SK-N-SH (cell line): ENCODE data around the gene SIRT2. TPM values are rescaled to one million over a fixed set of nuclear protein-coding genes. Genes with fewer than 3 reads are reported as not detected.

Experiments
- CTCF ChIA-PET: fragments of 300-600, 350-600 bp; formaldehyde crosslinking; extraction: SDS; loops from one replicate; lab custom pipeline; 2021; lab: Yijun Ruan, JAX
- POLR2A ChIA-PET: fragments of 350-600 bp; sonication (Branson Sonifier 250); formaldehyde crosslinking; extraction: SDS; loops from one replicate; lab custom pipeline; 2020; ENCODE audit warnings: antibody characterized with exemption, inconsistent platforms; lab: Yijun Ruan, JAX
- DNase-seq: peaks from one replicate; pipeline ENCODE4 v3.0.0; 2012
- H2AFZ ChIP-seq: fragments of 200-600 bp; sonication (generic); 2 replicates; pipeline ENCODE4 v1.8.1; 2016; ENCODE audit warnings: antibody characterized with exemption, mild to moderate bottlenecking, low read depth
- H3F3A ChIP-seq: fragments of 200-600 bp; sonication (generic); replicated peaks from 2 replicates; pipeline ENCODE3; 2016; ENCODE audit warnings: antibody characterized with exemption, mild to moderate bottlenecking; ENCODE audit not compliant: insufficient read depth
- H3K27ac ChIP-seq, 2 experiments: fragments of 200-500 bp in 1 of 2; fragments of 200-600 bp in 1 of 2; sonication (Bioruptor generic) in 1 of 2; sonication (generic), shearing (Covaris generic) in 1 of 2; 2 replicates each; pipeline versions ENCODE4 v1.5.1 to v1.6.1; 2014 to 2016; ENCODE audit warnings: low read depth in 2 of 2, inconsistent platforms in 1 of 2, low read length in 1 of 2, mild to moderate bottlenecking in 1 of 2, mixed read lengths in 1 of 2
- H3K27me3 ChIP-seq: fragments of 200-600 bp; sonication (generic), shearing (Covaris generic); 2 replicates; pipeline ENCODE4 v1.6.1; 2016; ENCODE audit warnings: mixed run types; ENCODE audit not compliant: insufficient read depth
- H3K36me3 ChIP-seq, 2 experiments: fragments of 200-500 bp in 1 of 2; fragments of 200-600 bp in 1 of 2; sonication (Bioruptor generic) in 1 of 2; sonication (generic) in 1 of 2; replicated peaks in 1 of 2; 2 replicates each; pipeline versions ENCODE3 to v1.5.1; 2014 to 2016; ENCODE audit warnings: low read length in 1 of 2, mild to moderate bottlenecking in 1 of 2; ENCODE audit not compliant: insufficient read depth in 2 of 2, control insufficient read depth in 1 of 2
- H3K4me1 ChIP-seq, 2 experiments: fragments of 200-500 bp in 1 of 2; fragments of 200-600 bp in 1 of 2; sonication (Bioruptor generic) in 1 of 2; sonication (generic), shearing (Covaris generic) in 1 of 2; 2 replicates each; pipeline versions ENCODE4 v1.5.1 to v1.6.1; 2014 to 2016; ENCODE audit warnings: low read depth in 1 of 2, low read length in 1 of 2, mixed run types in 1 of 2; ENCODE audit not compliant: insufficient read depth in 2 of 2, control insufficient read depth in 1 of 2
- H3K4me2 ChIP-seq: fragments of 200-600 bp; sonication (generic), shearing (Covaris generic); 2 replicates; pipeline ENCODE4 v1.6.1; 2017; ENCODE audit warnings: mixed run types
- H3K4me3 ChIP-seq, 2 experiments: fragments of 200-500 bp in 1 of 2; fragments of 200-600 bp in 1 of 2; sonication (Bioruptor generic) in 1 of 2; sonication (generic), shearing (Covaris generic) in 1 of 2; 2 replicates each; pipeline versions ENCODE4 v1.5.1 to v1.8.1; 2014 to 2016; ENCODE audit warnings: low read depth in 2 of 2, inconsistent platforms in 1 of 2, low read length in 1 of 2, mild to moderate bottlenecking in 1 of 2, mixed read lengths in 1 of 2, moderate library complexity in 1 of 2
- H3K79me2 ChIP-seq: fragments of 200-600 bp; sonication (generic); 2 replicates; pipeline ENCODE4 v1.8.1; 2017; ENCODE audit warnings: mild to moderate bottlenecking; ENCODE audit not compliant: insufficient read depth
- H3K9ac ChIP-seq: fragments of 200-600 bp; sonication (generic); 2 replicates; pipeline ENCODE4 v1.6.1; 2017; ENCODE audit warnings: mixed run types
- H3K9me2 ChIP-seq: fragments of 200-600 bp; sonication (generic); 2 replicates; pipeline ENCODE4 v1.6.1; 2017; ENCODE audit warnings: mixed run types
- H3K9me3 ChIP-seq: fragments of 200-600 bp; sonication (generic); 2 replicates; pipeline ENCODE4 v1.6.1; 2017; ENCODE audit warnings: mixed run types, mild to moderate bottlenecking, moderate library complexity
- H4K20me1 ChIP-seq: fragments of 200-600 bp; sonication (generic); 2 replicates; pipeline ENCODE4 v1.6.1; 2017; ENCODE audit warnings: mild to moderate bottlenecking, mixed run types; ENCODE audit not compliant: insufficient read depth
- CHD2 ChIP-seq: fragments of 150-350 bp; IDR thresholded peaks from 2 replicates; pipeline ENCODE4 v1.6.1; 2018; ENCODE audit warnings: low read length; ENCODE audit not compliant: partially characterized antibody
- FOSL2 ChIP-seq: IDR thresholded peaks from 2 replicates; pipeline ENCODE4 v1.4.0; 2012; ENCODE audit warnings: low read depth, mild to moderate bottlenecking, moderate library complexity, borderline replicate concordance
- NFIC ChIP-seq: IDR thresholded peaks from 2 replicates; pipeline ENCODE4 v1.4.0; 2012; ENCODE audit warnings: borderline replicate concordance
- POLR2AphosphoS5 ChIP-seq: IDR thresholded peaks from 2 replicates; pipeline ENCODE4 v1.6.1; 2012; ENCODE audit warnings: low read depth, low read length
- RCOR1 ChIP-seq: fragments of 150-350 bp; IDR thresholded peaks from 2 replicates; pipeline ENCODE4 v1.6.1; 2017; ENCODE audit warnings: antibody characterized with exemption, low read length
- RFX5 ChIP-seq: IDR thresholded peaks from 2 replicates; pipeline ENCODE4 v1.6.1; 2012; ENCODE audit warnings: mild to moderate bottlenecking, improper control_type of control experiment, low read length
- SIN3A ChIP-seq: IDR thresholded peaks from 2 replicates; pipeline ENCODE4 v1.6.1; 2012; ENCODE audit warnings: low read depth, mild to moderate bottlenecking, low read length, moderate library complexity, borderline replicate concordance
- TAF1 ChIP-seq: IDR thresholded peaks from 2 replicates; pipeline ENCODE4 v1.6.1; 2012; ENCODE audit warnings: low read depth, mild to moderate bottlenecking, low read length, moderate library complexity, borderline replicate concordance
- TEAD4 ChIP-seq: IDR thresholded peaks from 2 replicates; pipeline ENCODE4 v1.4.0; 2012; ENCODE audit warnings: mild to moderate bottlenecking, borderline replicate concordance; ENCODE audit not compliant: insufficient read depth
- YY1 ChIP-seq: IDR thresholded peaks from 2 replicates; pipeline ENCODE4 v1.4.0; 2012; ENCODE audit warnings: low read depth, mild to moderate bottlenecking
- WGBS: methylation state at CpG from one replicate; pipeline ENCODE4 v1.1.6; 2017; ENCODE audit warnings: low lambda C conversion rate; 5-methylcytosine and 5-hydroxymethylcytosine counted together
- polyA plus RNA-seq, 3 experiments: library from polyadenylated mRNA; depleted of rRNA; stranded (reverse); fragments of >200 nt; gene quantifications; 2 replicates each; pipeline ENCODE4 v1.2.3, GENCODE V29; 2012
- TF ChIP-seq, protein P1 (sequence below): fragments of 150-350 bp; IDR thresholded peaks from 2 replicates; pipeline ENCODE4 v1.6.1; 2017; ENCODE audit warnings: antibody characterized with exemption, low read length, low read depth, borderline replicate concordance
- TF ChIP-seq, protein P2 (sequence below): IDR thresholded peaks from 2 replicates; pipeline ENCODE4; 2012
- TF ChIP-seq, protein P3 (sequence below): IDR thresholded peaks from 2 replicates; pipeline ENCODE4 v1.6.1; 2012; ENCODE audit warnings: mild to moderate bottlenecking, low read depth, low read length, moderate library complexity

Gene SIRT2
- polyA plus RNA-seq, 1 of the 3 experiments (the other 2 are of a cell fraction): 39.3 TPM

DNA sequence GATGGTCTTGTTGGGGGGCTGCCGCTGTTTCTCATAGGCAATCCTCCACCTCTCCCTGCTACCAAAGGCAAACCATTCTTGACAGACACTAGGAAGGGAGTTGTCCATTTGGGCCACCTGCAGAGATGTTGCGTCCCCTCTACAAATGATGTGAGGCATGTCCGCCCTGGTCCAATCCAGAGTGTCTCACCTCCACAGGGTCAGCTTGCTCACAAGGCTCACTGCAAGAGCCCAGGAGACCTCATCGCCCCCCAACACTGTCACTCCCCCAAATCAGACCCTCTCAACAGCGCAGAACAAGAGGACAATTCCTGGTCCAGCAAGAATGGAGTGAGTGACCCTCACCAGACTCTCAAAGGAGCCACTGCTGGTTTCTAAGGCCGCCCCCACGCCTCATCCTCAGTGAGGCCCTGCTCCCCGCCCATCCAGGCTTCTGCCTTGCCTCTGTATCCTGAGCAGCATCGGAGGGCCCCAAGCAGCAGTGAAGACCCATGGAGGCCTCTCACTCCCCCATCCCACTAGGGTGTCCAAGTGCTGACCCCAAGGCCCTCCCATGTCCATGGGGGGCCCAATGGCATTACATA lies 56.2 kb downstream of the SIRT2 start:
- Histone ChIP-seq H3K36me3 (peaks cover 84 to 88% of the 10 kb centered on the region in 2 experiments), H3K9ac (no peak overlapping the region), H2AFZ (no peak overlapping the region), H3K4me2 (no peak overlapping the region), H3K4me1 (peaks cover 25 to 32% of the 10 kb centered on the region in 2 experiments; a peak in 3 of 4 replicates), H3K27me3 (no peaks in the 10 kb centered on the region), H3K9me3 (no peaks in the 10 kb centered on the region), H3K27ac (no peak overlapping the region), H3F3A (peaks cover 46% of the 10 kb centered on the region), H4K20me1 (peaks cover 94% of the 10 kb centered on the region), H3K4me3 (no peak overlapping the region), H3K9me2 (no peaks in the 10 kb centered on the region), H3K79me2 (peaks cover 86% of the 10 kb centered on the region)
- 98% methylated on average over 5 of the region's 9 CpGs for WGBS
- no peak for DNase-seq
- ChIA-PET CTCF (interaction anchor here (1.2 kb wide), 1 partner anchor 44 kb away, joined by 3 read pairs; no protein-coding TSS in a partner anchor), POLR2A (no interaction called here)
- TF ChIP-seq SIN3A (no peak), RCOR1 (no peak), TAF1 (no peak), YY1 (no peak)
- TF ChIP-seq, protein P1, sequence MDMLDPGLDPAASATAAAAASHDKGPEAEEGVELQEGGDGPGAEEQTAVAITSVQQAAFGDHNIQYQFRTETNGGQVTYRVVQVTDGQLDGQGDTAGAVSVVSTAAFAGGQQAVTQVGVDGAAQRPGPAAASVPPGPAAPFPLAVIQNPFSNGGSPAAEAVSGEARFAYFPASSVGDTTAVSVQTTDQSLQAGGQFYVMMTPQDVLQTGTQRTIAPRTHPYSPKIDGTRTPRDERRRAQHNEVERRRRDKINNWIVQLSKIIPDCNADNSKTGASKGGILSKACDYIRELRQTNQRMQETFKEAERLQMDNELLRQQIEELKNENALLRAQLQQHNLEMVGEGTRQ: no peak
- TF ChIP-seq, protein P2, sequence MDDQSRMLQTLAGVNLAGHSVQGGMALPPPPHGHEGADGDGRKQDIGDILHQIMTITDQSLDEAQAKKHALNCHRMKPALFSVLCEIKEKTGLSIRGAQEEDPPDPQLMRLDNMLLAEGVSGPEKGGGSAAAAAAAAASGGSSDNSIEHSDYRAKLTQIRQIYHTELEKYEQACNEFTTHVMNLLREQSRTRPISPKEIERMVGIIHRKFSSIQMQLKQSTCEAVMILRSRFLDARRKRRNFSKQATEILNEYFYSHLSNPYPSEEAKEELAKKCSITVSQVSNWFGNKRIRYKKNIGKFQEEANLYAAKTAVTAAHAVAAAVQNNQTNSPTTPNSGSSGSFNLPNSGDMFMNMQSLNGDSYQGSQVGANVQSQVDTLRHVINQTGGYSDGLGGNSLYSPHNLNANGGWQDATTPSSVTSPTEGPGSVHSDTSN: no peak
- TF ChIP-seq, all 33 proteins: peak for 0

DNA sequence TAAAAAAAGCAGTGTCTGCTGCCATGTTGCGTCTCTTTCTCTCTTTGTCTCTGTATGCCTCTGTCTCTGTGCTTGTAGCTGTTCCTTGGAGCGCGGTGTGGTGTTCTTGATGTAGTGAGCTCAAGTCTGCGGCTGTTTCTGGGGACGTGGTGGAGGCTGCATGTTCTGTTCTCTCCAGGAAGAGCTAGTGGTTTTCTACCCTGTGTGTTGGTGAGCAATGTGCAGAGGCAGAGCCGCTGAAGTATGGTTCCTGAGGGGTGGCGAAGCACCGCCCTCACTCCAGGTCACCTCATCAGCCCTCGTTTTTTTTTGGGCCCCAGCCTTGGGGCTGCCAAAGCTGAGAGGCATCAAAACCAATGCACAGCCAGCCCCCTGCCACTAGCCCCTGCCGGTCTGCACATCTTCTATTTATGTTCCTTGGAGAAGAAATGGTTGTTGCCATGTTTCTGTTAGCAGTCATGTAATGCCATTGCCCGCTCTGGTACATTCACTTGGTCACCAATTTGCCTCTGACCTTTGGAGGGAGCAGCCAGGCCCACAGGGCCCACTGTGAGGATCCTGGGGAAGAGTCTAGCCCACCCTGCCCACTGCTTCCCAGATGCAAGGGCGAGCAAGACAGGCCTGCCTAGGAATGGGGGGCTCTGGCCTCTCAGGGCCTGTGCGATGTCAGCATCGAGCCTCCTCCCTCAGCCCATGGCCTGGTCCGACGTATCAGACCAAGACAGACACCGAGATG lies 56.8 kb downstream of the SIRT2 start:
- 95% methylated on average over 11 of the region's 17 CpGs for WGBS
- H3K4me1 ChIP-seq: peaks cover 25 to 32% of the 10 kb centered on the region in 2 experiments; a peak in 3 of 4 replicates
- ChIA-PET POLR2A (interaction anchor here (0.7 kb wide), 1 partner anchor 11 kb away, joined by 3 read pairs; the partner anchor contains the start of gene ECH1), CTCF (interaction anchor here (1.0 kb wide), 1 partner anchor 88 kb away, joined by 3 read pairs; the partner anchor contains the start of genes MRPS12 and SARS2)
- DNase-seq: no peak
- no peak overlapping the region for H2AFZ ChIP-seq
- peaks cover 92% of the 10 kb centered on the region for H4K20me1 ChIP-seq
- peaks cover 53% of the 10 kb centered on the region for H3F3A ChIP-seq
- H3K9me2 ChIP-seq: no peaks in the 10 kb centered on the region
- H3K9ac ChIP-seq: no peak overlapping the region
- H3K27me3 ChIP-seq: no peaks in the 10 kb centered on the region
- no peak overlapping the region for H3K4me2 ChIP-seq
- H3K4me3 ChIP-seq: no peak overlapping the region
- peaks cover 79% of the 10 kb centered on the region for H3K79me2 ChIP-seq
- H3K27ac ChIP-seq: no peak overlapping the region
- H3K9me3 ChIP-seq: no peaks in the 10 kb centered on the region
- TF ChIP-seq YY1 (no peak), POLR2AphosphoS5 (no peak), CHD2 (no peak), FOSL2 (no peak), TEAD4 (no peak), RFX5 (no peak), TAF1 (no peak), NFIC (no peak)
- TF ChIP-seq, protein P1: no peak
- TF ChIP-seq, protein P3, sequence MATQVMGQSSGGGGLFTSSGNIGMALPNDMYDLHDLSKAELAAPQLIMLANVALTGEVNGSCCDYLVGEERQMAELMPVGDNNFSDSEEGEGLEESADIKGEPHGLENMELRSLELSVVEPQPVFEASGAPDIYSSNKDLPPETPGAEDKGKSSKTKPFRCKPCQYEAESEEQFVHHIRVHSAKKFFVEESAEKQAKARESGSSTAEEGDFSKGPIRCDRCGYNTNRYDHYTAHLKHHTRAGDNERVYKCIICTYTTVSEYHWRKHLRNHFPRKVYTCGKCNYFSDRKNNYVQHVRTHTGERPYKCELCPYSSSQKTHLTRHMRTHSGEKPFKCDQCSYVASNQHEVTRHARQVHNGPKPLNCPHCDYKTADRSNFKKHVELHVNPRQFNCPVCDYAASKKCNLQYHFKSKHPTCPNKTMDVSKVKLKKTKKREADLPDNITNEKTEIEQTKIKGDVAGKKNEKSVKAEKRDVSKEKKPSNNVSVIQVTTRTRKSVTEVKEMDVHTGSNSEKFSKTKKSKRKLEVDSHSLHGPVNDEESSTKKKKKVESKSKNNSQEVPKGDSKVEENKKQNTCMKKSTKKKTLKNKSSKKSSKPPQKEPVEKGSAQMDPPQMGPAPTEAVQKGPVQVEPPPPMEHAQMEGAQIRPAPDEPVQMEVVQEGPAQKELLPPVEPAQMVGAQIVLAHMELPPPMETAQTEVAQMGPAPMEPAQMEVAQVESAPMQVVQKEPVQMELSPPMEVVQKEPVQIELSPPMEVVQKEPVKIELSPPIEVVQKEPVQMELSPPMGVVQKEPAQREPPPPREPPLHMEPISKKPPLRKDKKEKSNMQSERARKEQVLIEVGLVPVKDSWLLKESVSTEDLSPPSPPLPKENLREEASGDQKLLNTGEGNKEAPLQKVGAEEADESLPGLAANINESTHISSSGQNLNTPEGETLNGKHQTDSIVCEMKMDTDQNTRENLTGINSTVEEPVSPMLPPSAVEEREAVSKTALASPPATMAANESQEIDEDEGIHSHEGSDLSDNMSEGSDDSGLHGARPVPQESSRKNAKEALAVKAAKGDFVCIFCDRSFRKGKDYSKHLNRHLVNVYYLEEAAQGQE: no peak
- peaks cover 77 to 93% of the 10 kb centered on the region in 2 experiments for H3K36me3 ChIP-seq
